ENCODE measurements around the gene COX7B2. TPM values are rescaled to one million over a fixed set of nuclear protein-coding genes. Genes with fewer than 3 reads are reported as not detected.

Gene COX7B2
- total RNA-seq, 2 experiments from 2014 or later, result not detected

DNA sequence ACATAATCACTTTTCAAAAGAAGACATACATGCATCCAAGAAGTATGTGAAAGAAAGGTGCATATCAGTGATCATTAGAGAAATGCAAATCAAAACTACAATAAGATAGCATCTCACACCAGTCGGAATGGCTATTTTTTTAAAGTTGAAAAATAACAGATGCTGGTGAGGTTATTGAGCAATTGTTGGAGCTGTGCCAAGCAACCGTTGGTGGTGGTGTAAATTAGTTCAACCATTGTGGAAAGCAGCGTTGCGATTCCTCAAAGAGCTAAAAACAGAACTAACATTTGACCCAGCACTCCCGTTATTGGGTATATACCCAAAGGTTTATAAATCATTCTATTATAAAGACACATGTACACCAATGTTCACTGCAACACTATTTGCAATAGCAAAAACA, 14.2 kb downstream of the COX7B2 start:
- CTCF ChIA-PET, result no interaction called here

DNA sequence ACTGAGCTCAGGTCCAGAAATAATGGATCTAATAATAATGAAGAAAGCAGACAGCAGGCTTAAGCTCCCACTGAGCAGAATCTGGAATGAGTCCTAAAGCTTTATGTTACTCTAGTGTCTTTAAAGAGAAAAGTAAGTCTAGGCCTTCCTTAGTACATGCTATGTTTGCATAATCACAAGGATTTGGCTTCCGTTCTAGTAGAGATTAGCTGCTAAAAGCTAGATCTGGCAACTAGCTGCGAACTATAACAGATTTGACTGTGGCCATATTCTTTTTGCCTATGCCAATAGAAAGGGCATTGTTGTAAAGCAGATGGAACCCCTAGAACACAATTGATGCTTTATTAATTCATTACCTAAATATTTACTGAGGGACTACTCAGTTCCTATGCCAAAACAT, 19.0 kb downstream of the COX7B2 start:
- ChIA-PET CTCF (no interaction called here), POLR2A (no interaction called here)

More for the DNA sequence above, 14.2 kb downstream of the COX7B2 start:
- POLR2A ChIA-PET, result no interaction called here

DNA sequence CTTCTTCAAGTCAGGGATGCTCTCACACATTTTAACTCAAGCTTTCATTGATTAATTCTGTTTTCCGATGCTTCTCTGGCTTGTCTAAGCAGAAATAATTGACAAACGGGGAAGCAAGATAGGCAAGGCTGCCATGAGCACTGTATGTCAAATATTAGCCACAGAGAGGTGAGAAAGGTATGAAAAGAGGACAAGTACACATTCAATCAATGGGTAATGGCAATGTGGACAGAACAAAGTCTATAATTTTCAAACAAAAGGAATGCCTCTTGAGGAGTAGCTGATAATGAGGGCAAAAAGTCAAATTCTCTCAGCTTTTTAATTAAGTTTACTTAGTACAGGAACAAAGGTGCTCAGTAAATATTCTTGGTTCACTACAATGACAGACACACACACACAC, 19.6 kb downstream of the COX7B2 start:
- POLR2A ChIA-PET, result no interaction called here
- CTCF ChIA-PET, result no interaction called here

DNA sequence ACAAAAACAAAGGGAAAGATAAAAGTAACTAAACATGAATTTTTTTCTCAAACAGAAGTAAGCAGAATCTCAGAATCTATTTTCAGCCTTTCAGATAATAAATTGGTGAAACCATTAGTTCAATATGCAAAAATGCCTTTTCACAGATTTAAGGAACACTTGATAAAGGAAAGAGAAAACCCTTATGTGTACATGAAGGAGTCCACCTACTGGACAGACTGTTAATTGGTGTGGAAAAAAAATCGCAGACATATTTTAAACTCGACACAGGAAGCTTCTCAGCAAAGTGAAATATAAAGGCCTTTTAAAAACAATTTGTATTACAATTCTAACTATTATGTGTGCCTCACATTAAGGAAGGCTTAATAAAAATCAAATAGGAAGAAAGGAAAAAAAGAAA, 22.3 kb downstream of the COX7B2 start:
- ChIA-PET POLR2A (no interaction called here), CTCF (no interaction called here)

DNA sequence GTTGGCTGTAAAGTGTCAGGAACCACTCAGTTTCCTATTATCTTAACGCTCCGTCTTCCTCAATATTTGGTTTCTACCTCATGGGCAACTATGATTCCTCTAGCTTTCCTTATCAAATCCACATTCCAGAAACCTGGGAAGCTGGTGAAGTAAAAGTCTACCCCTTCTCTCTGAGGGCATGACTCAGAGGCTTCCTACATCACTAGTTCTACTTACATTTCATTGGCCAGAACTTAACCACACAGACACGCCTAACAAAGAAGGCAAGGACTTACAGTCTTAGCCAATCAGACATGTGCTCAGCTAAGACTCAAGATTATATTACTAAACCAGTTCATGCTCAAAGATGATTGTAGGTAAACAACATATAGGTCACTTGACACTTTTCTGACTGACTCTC, 30.4 kb downstream of the COX7B2 start:
- POLR2A ChIA-PET, result no interaction called here
- CTCF ChIA-PET, result no interaction called here

DNA sequence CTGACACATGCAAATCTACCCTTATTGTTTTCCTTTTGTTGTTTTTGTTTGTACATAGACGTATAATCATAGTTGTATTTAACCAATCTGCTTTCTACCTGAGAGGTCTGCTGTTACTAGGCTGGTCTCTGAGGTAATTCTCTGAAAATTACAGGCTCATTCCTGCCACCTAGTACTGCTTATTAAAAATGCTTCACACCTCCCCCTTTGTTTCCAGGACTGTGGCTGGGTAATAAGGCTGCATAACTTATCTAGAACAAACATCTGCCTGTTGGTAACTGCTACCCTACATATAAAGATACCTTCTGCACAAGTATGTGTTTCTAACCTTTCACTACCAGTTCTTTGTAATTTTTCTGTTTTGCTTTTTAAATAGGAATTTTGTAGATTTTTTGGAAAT, 34.2 kb downstream of the COX7B2 start:
- ChIA-PET CTCF (no interaction called here), POLR2A (no interaction called here)

DNA sequence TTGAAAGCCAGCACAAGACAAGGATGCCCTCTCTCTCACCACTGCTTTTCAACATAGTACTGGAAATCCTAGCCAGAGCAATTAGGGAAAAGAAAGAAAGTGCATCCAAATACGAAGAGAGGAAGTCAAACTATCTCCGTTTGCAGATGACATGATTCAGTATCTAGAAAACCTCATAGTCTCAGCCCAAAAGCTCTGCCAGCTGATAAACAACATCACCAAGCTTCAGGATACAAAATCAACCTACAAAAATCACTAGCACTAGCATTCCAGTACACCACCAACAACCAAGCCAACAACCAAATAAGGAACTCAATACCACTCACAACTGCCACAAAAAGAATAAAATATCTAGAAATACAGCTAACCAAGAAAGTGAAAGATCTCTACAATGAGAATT, 38.6 kb downstream of the COX7B2 start:
- POLR2A ChIA-PET, result no interaction called here
- CTCF ChIA-PET, result no interaction called here

DNA sequence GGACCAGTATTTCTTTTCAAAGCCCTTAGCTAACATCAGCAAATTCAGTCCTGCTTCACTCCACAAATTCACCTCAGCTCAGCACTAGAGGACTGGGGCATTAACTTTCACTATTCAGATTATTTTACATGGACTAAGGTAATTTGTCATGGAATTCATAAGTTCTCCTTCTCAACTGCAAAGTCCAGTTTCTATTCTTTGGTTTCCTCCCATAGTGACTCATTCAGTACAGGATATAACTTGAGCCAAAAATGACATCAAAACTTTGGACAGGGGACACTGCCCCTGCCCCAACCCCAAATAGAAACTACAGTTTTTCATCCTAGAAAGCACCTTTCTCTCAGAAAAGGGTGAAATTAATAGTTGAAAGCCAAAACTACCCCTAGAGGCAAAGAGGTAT, 52.7 kb downstream of the COX7B2 start:
- CTCF ChIA-PET, result no interaction called here
- POLR2A ChIA-PET, result no interaction called here

DNA sequence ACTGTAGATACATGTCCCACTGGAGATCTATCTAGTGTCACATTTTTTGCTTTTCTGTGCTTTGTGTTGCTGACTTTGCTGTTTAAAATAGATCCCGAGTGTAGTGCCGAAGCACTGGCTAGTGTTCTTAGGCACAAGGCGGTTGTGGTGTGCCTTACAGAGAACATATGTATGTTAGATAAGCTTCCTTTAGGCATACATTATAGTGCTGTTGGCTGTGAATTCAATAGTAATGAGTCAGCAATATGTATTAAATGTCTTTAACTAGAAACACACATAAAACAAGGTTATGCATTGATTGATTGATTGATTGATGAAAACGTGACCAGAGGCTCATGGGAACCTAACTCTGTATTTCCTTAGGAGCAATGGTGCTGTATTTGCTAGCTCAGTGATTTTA, 56.2 kb downstream of the COX7B2 start:
- ChIA-PET POLR2A (no interaction called here), CTCF (no interaction called here)

DNA sequence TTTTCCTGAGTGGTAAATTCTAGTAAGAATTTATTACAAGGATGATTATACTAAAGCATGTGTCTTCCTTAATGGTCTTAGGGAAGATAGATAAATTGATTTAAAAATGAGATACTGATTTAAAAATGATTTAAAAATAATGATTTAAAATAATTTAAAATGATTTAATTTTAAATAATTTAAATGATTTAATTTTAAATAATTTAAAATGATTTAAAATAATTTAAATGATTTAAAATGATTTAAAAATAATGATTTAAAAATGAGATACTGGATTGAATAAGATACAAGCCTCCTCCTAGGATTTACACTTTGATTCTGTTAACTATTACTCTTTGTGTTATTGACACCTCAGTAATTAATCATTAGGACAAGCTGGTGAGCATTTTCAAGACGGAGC, 59.0 kb downstream of the COX7B2 start:
- CTCF ChIA-PET, result no interaction called here
- POLR2A ChIA-PET, result no interaction called here

DNA sequence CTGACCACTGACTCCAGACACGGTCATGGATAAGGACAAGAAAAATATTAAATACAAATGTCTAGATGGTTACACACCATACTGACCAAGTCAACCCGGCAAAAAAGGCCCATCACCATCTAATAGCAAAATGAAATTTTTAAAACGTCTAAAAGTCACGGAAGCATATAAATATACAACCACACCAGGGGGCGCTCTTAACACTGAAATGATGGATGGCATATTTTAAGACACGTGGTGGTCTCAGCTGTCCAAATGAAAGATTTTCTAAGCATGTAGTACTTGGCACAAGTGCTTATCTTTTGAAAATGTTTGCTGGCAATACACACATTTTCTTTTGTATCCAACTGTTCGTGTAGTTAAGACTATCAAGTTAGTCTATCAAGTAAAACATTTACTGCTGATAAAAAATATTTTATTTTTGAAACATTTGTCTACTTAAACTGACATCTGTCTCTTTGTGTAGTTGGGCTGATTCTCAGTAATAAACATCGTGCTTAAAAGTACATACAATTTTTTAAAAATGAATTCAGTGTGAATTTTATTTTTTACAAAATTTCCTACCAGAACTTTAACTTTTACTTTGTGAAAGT, 64.6 kb downstream of the COX7B2 start:
- POLR2A ChIA-PET, result interaction anchor here (0.6 kb wide), 1 partner anchor 587 kb away, joined by 3 read pairs; no protein-coding TSS in a partner anchor
- CTCF ChIA-PET, result interaction anchor here (1.4 kb wide), 1 partner anchor 188 kb away, joined by 3 read pairs; no protein-coding TSS in a partner anchor

DNA sequence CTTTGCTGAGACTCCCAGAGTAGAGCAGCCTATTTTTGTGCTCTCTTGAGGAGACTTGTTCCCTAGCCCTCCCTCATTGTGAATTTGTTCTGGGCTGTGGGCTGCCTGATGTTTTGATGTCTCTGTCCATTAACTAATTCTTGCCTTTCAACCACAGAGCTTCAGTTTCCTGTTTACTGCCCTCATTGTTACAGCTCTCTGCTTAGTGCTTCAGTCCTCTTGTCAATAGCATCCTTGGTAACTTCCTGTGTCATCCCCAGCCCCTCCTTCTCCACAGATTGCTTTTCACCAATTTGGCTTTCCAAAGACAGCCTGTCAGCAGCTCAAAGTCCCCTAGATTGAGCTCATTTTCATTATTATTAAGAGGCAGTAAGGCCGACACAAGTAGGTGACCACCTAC, 69.9 kb downstream of the COX7B2 start:
- ChIA-PET POLR2A (no interaction called here), CTCF (no interaction called here)

DNA sequence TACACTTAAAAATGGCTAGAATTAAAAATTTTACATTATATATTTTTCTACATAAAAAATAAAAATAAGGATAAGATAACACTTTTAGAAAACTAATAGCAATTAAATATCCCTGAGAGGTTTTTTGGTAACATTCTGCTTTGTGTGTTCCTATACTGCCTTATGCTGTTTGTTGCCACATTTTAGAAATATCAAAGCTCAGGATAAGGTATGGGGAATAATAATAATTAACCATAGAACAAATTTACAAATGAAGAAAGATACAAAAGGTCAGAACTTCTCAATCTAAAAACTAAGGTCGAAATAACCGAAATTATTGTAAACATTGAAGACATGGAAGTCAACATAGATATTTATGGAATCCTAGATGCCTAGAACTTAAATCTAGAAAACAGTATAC, 71.4 kb downstream of the COX7B2 start:
- CTCF ChIA-PET, result no interaction called here
- POLR2A ChIA-PET, result no interaction called here

DNA sequence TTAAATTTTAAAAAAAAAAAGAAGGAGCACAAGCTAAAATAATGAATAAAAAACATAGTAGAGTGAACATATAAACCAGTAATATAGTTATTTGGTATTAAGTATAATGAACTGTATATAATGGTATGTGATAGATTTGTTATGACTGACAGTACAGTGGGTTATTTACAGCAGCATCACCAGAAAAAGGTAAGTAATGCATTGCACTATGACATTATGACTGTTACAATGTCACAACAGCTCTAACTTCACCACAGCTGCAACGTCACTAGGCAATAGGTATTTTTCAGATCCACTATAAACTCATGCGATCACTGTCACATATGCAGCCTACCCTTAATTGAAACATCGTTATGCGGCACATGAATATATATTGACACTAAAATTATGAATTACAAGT, 72.5 kb downstream of the COX7B2 start:
- POLR2A ChIA-PET, result no interaction called here
- CTCF ChIA-PET, result no interaction called here

DNA sequence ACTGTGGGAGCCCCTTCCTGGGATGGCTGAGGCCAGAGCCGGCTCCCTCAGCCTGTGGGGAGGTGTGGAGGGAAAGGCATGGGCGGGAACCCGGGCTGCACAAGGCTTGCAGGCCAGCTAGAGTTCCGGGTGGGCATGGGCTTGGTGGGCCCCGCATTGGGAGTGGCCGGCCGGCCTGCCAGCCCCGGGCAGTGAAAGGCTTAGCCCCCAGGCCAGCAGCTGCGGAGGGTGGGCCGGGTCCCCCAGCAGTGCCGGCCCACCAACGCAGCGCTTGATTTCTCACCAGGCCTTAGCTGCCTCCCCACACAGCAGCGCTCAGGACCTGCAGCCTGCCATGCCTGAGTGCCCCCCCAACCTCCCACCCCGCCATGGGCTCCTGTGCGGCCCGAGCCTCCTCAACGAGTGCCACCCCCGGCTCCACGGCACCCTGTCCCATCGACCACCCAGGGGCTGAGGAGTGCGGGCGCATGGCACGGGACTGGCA, 78.0 kb downstream of the COX7B2 start:
- CTCF ChIA-PET, result no interaction called here
- POLR2A ChIA-PET, result no interaction called here

DNA sequence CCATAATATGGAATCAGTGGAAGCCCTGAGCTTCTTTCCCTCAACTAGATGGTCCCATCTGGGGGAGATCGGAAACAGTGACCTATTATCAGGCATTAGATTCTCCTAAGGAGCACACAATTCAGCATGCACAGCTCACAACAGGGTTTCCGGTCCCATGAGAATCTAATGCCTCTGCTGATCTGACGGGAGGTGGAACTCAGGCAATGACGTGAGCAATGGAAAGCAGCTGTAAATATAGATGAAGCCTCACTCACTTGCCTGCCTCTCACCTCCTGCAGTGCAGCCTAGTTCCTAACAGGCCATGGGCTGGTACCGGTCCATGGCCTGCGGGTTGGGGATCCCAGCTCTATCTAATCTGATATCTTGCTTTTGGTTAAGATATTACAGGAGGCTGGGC, 88.9 kb downstream of the COX7B2 start:
- CTCF ChIA-PET, result no interaction called here
- POLR2A ChIA-PET, result no interaction called here

DNA sequence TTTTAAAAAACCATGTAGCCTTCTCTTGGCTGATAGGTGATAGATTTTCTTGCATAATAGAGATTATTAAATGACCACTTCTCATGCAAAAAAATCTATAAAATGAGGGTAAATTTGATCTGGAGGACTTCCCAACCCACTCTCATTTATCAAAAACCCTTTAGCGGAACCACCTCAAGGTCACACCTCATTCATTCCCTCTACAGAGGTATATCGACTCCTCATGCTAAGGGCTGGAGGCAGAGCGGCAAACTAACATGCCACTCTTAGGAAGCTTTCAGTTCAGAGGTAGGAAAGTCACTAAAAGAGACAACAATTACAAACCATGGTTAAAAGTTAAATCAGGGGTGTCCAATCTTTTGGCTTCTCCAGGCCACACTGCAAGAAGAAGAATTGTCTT, 90.0 kb downstream of the COX7B2 start:
- POLR2A ChIA-PET, result no interaction called here
- CTCF ChIA-PET, result no interaction called here

DNA sequence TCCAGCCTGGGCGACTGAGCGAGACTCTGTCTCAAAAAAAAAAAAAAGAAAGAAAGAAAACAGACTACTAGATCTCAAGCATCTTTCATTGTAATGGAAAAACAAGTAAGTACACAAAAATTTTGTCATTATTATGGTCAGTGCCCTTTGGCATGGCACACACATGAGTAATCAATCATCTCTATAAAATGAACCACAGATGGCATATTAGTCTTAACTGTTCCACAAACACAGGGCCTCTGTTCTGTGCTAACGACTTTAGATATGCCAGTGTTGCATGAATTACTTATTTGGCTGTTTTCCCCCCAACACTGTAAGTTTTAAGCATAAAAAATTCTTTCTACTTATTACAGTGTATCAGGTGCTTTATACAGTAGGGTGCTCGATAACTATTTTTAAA, 90.4 kb downstream of the COX7B2 start:
- ChIA-PET POLR2A (no interaction called here), CTCF (no interaction called here)

DNA sequence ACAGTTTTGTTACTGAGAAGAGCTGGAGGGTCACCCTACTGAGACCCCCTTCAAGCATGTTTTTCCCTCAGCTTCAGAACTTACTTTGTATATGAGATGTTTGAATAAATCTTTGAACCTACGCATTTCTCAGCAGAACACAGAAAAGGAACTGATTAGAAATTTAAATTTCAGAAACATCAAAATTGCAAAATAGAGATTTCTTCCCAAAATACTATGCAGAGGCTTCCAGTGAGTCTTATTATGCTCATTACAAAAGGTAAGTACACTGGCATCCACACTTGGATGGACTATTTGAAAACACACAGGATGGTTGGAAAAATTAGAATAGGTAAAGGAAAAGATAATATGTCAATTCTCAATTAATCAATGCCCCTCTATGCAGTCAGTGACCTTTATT, 91.2 kb downstream of the COX7B2 start:
- POLR2A ChIA-PET, result no interaction called here
- CTCF ChIA-PET, result no interaction called here

DNA sequence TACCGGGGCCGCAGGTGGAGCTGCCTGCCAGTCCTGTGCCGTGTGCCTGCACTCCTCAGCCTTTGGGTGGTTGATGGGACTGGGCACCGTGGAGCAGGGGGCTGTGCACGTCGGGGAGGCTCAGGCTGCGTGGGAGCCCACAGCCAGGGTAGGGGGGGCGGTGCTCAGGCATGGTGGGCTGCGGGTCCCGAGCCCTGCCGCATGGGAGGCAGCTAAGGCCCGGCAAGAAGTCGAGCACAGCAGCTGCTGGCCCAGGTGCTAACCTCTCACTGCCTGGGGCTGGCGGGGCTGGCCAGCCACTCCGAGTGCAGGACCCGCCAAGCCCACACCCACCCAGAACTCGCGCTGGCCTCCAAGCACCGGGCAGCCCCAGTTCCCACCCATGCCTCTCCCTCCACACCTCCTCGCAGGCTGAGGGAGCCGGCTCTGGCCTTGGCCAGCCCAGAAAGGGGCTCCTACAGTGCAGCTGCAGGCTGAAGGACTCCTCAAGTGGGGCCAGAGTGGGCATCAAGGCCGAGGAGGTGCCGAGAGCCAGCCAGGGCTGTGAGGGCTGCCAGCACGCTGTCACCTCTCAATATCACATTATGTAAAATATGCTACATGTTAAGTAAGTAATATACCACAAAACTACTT, 104.1 kb downstream of the COX7B2 start:
- CTCF ChIA-PET, result no interaction called here
- POLR2A ChIA-PET, result no interaction called here

DNA sequence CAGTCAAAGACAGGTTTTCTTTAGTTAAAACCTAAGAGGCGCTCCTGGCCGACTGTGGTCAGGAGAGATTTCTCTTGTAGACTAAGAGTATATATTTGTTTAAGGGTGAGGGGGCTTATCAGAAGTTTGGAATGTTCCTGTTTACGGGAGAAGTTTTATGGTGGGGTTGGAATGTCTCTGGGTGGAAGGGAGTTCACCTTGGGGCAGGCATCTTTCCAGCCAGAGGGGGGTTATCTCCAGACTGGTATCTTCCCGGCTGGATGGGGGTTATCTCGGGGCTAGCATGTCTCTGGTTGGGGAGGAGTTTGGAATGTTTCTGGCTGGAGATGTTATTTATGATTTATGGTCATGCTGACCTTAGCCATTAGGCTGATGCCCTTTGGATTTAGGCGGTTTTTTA, 116.0 kb downstream of the COX7B2 start:
- POLR2A ChIA-PET, result no interaction called here
- CTCF ChIA-PET, result no interaction called here

DNA sequence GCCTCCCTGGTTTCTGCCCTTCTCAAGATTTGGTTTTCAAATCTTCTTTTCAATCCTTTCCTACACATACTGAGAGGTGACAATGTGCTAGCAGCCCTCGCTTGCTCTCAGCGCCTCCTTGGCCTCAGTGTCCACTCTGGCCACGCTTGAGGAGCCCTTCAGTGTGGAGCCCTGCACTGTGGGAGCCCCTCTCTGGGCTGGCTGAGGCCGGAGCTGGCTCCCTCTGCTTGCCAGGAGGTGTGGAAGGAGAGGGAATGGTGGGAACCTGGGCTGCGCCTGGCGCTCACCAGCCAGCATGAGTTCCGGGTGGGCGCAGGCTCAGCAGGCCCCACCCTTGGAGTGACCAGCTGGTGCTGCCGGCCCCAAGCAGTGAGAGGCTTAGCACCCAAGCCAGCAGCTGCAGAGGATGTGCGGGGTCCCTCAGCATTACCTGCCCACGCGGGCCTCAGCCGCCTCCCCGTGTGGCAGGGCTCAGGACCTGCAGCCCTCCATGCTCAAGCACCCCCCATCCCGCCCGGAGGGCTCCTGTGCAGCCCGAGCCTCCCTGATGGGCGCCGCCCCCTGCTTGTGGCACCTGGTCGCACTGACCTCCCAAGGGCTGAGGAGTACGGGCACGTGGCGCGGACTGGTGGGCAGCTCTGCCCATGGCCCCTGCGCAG, 127.5 kb downstream of the COX7B2 start:
- ChIA-PET POLR2A (no interaction called here), CTCF (no interaction called here)

Measured in activated CD8-positive, alpha-beta memory T cell treated with anti-CD3 and anti-CD28 coated beads for 36 hours (primary cell).